Peyer's patch (tissue), 4 donors: Measurements from ENCODE around the gene KRT79.

ENCODE experiments used
- CTCF ChIP-seq, 6 experiments: fragments of 450-650 bp in 4 of 6; fragments of 200-600 bp in 2 of 6; sonication (generic) in 1 of 6; IDR thresholded peaks; one replicate each; pipeline ENCODE4 v1.5.1; 2017 to 2019; ENCODE audit warnings: antibody characterized with exemption in 6 of 6, mild to moderate bottlenecking in 3 of 6, moderate library complexity in 1 of 6
- POLR2A ChIP-seq, 2 donors: fragments of 450-650 bp; IDR thresholded peaks; one replicate each; pipeline ENCODE4 v1.5.1; 2017; ENCODE audit warnings: antibody characterized with exemption in 2 of 2, mild to moderate bottlenecking in 2 of 2, moderate library complexity in 2 of 2

GRCh38 chr12:52782502-52782901 is 51.6 kb downstream of the KRT79 start:
- no peak for TF ChIP-seq POLR2A (IDR thresholded peaks at IDR 0.05)
- TF ChIP-seq CTCF (IDR thresholded peaks at IDR 0.05) = no peak
